Panc1 (cell line): Measurements from ENCODE around the gene PRDM7. TPM values are rescaled to one million over a fixed set of nuclear protein-coding genes. Genes with fewer than 3 reads are reported as not detected.

Source experiments
- ATAC-seq: fragments of 200-7000 bp; cut with Tn5 transposase; 2 replicates; pipeline ENCODE4 v1.9.1; 2020; ENCODE audit warnings: mild to moderate bottlenecking, moderate library complexity
- BruUV-seq: library from RNA; stranded (reverse); fragments of 400-500 nt; replicated peaks from 2 replicates; lab custom pipeline; 2021; lab: Mats Ljungman, UMichigan
- CTCF ChIA-PET: fragments of 300-600 bp; sonication (Branson Sonifier 250); formaldehyde crosslinking; loops from one replicate; lab custom pipeline; 2022; ENCODE audit warnings: antibody characterized with exemption; lab: Charles Lee
- POLR2A ChIA-PET: fragments of 300-600 bp; sonication (Branson Sonifier 250); formaldehyde crosslinking; loops from one replicate; lab custom pipeline; 2022; ENCODE audit warnings: antibody characterized with exemption; lab: Charles Lee
- DNase-seq: peaks from one replicate; pipeline ENCODE4 v3.0.0-alpha.2; 2010; ENCODE audit warnings: low read depth, low spot score
- H3K27ac ChIP-seq: 2 replicates; pipeline ENCODE4 v1.5.1; 2011; ENCODE audit warnings: mild to moderate bottlenecking, low read length, inconsistent platforms
- H3K27me3 ChIP-seq: fragments of 200-500 bp; sonication (Bioruptor generic); 2 replicates; pipeline ENCODE4 v1.6.0; 2014; ENCODE audit warnings: low read length, inconsistent platforms; ENCODE audit not compliant: control insufficient read depth, insufficient read depth
- H3K36me3 ChIP-seq: fragments of 200-500 bp; sonication (Bioruptor generic); 2 replicates; pipeline ENCODE4 v1.5.1; 2014; ENCODE audit warnings: inconsistent platforms, mild to moderate bottlenecking, low read length, moderate library complexity; ENCODE audit not compliant: control insufficient read depth, insufficient read depth
- H3K4me1 ChIP-seq: 2 replicates; pipeline ENCODE4 v1.5.1; 2011; ENCODE audit warnings: inconsistent platforms, mild to moderate bottlenecking, low read length, moderate library complexity; ENCODE audit not compliant: control insufficient read depth, insufficient read depth
- H3K4me3 ChIP-seq, 2 experiments: 2 replicates each; pipeline ENCODE4 v1.5.1; 2011 to 2012; ENCODE audit warnings: low read depth in 2 of 2, low read length in 2 of 2, mild to moderate bottlenecking in 2 of 2, inconsistent platforms in 1 of 2, moderate library complexity in 1 of 2
- H3K9me3 ChIP-seq: fragments of 200-500 bp; sonication (Bioruptor generic); 2 replicates; pipeline ENCODE4 v1.5.1; 2014; ENCODE audit warnings: low read depth, mild to moderate bottlenecking, inconsistent platforms, low read length, moderate library complexity; ENCODE audit not compliant: control insufficient read depth, insufficient read depth
- POLR2AphosphoS5 ChIP-seq: IDR thresholded peaks from 2 replicates; pipeline ENCODE4 v1.6.1; 2012; ENCODE audit warnings: mild to moderate bottlenecking, low read depth, low read length, moderate library complexity
- SIN3A ChIP-seq: IDR thresholded peaks from 2 replicates; pipeline ENCODE4 v1.6.1; 2012; ENCODE audit warnings: low read depth, mild to moderate bottlenecking, low read length, moderate library complexity, borderline replicate concordance; ENCODE audit not compliant: insufficient read depth
- TCF7L2 ChIP-seq: IDR thresholded peaks from 2 replicates; pipeline ENCODE4 v1.6.1; 2011; ENCODE audit warnings: mild to moderate bottlenecking, low read depth, low read length, inconsistent platforms
- in situ Hi-C: cut with HindIII; loops from 2 replicates; pipeline ENCODE4 v1.10.0; 2016; ENCODE audit warnings: low sequenced_read_pairs, low pct_unique_long_range_greater_than_20kb
- intact Hi-C: fragments of 100-400 bp; cut with micrococcal nuclease; formaldehyde crosslinking; loops from one replicate; pipeline ENCODE4 v1.10.0; 2022; ENCODE audit not compliant: unreplicated experiment
- total RNA-seq: library from RNA; stranded (reverse); gene quantifications from one replicate; pipeline ENCODE4 v1.2.1, GENCODE V29; 2021; ENCODE audit not compliant: unreplicated experiment
- TF ChIP-seq, protein P1 (sequence below): fragments of 450-650 bp; IDR thresholded peaks from 2 replicates; pipeline ENCODE4 v1.5.1; 2017; ENCODE audit warnings: mild to moderate bottlenecking
- TF ChIP-seq, protein P2 (sequence below), 2 experiments: IDR thresholded peaks; 2 replicates each; pipeline ENCODE4 v1.6.1; 2011 to 2012; ENCODE audit warnings: low read depth in 2 of 2, control low read depth in 1 of 2, low read length in 1 of 2, mild to moderate bottlenecking in 1 of 2, moderate library complexity in 1 of 2; ENCODE audit not compliant: insufficient read depth in 1 of 2

Gene PRDM7
- total RNA-seq, 1 experiment from 2014 or later = not detected

DNA sequence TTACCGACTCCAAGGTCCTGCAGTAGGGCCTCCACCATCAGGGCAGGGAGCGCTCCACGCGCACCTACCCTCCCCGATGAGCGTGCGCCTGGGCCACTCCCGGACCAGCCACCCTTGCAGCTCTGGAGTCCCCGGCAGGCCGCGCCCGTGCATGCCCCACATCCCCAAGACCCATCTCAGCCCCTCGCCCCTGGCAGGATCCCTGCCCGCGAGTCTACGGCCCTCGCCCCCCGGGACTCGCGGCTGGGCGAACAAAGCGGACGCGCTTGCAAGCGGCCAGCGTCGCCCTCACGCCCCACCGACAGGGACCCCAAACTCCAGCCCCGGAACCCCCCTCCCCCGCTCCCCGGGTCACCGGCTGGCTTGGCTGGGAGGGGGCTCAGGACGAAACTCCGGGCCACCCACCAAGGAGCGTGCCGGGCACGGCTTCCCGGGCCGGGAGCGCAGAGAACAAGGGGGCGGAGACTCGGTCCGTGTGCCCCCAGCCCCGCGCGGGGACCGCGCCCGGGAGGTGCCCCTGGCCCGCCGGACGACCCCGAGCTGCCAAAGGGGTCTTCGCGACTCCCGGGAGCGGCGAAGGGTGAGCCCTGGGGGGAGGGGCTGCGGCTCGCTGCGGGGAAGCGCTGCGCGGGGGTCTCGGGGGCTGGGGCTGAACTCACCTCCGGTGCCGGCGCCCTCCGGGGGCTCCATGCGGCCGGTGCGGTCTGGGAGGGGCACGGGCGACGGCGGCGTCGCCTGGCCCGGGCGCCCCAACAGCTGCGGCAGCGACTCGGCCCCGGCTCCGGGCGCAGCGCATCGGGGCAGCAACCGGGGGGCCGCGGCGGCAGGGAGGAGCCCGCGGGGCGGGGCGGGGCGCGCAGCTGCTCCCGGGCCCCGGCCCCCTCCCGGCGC, 58.2 kb downstream of the PRDM7 start, which contains the start of gene DBNDD1:
Gene DBNDD1 (minus strand): TSS at position 805 of the 891 bp plus-strand sequence. CDS start 115 bp downstream, at position 690.
- intact Hi-C loops = no loop called here
- ATAC-seq (peak; percentile 75), DNase-seq (no peak)
- H3K27me3 ChIP-seq = no peaks in the 10 kb centered on the region
- ChIA-PET POLR2A (no interaction called here), CTCF (no interaction called here)
- 0 out of 2 replicates have a peak, but pooled peaks have one; percentile 5 for TF ChIP-seq SIN3A
- TF ChIP-seq, protein P1, sequence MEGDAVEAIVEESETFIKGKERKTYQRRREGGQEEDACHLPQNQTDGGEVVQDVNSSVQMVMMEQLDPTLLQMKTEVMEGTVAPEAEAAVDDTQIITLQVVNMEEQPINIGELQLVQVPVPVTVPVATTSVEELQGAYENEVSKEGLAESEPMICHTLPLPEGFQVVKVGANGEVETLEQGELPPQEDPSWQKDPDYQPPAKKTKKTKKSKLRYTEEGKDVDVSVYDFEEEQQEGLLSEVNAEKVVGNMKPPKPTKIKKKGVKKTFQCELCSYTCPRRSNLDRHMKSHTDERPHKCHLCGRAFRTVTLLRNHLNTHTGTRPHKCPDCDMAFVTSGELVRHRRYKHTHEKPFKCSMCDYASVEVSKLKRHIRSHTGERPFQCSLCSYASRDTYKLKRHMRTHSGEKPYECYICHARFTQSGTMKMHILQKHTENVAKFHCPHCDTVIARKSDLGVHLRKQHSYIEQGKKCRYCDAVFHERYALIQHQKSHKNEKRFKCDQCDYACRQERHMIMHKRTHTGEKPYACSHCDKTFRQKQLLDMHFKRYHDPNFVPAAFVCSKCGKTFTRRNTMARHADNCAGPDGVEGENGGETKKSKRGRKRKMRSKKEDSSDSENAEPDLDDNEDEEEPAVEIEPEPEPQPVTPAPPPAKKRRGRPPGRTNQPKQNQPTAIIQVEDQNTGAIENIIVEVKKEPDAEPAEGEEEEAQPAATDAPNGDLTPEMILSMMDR = no peak
- no peak for TF ChIP-seq POLR2AphosphoS5
- TF ChIP-seq TCF7L2 = no peak
- TF ChIP-seq, protein P2, sequence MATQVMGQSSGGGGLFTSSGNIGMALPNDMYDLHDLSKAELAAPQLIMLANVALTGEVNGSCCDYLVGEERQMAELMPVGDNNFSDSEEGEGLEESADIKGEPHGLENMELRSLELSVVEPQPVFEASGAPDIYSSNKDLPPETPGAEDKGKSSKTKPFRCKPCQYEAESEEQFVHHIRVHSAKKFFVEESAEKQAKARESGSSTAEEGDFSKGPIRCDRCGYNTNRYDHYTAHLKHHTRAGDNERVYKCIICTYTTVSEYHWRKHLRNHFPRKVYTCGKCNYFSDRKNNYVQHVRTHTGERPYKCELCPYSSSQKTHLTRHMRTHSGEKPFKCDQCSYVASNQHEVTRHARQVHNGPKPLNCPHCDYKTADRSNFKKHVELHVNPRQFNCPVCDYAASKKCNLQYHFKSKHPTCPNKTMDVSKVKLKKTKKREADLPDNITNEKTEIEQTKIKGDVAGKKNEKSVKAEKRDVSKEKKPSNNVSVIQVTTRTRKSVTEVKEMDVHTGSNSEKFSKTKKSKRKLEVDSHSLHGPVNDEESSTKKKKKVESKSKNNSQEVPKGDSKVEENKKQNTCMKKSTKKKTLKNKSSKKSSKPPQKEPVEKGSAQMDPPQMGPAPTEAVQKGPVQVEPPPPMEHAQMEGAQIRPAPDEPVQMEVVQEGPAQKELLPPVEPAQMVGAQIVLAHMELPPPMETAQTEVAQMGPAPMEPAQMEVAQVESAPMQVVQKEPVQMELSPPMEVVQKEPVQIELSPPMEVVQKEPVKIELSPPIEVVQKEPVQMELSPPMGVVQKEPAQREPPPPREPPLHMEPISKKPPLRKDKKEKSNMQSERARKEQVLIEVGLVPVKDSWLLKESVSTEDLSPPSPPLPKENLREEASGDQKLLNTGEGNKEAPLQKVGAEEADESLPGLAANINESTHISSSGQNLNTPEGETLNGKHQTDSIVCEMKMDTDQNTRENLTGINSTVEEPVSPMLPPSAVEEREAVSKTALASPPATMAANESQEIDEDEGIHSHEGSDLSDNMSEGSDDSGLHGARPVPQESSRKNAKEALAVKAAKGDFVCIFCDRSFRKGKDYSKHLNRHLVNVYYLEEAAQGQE (IDR thresholded peaks at IDR 0.05; ENCODE audit: insufficient read depth in 1 of 2, low read depth in 2 of 2, low read length in 1 of 2) = no peak
- H3K4me3 ChIP-seq = peak within 1 kb of the TSS; percentile 61 to 65
- H3K27ac ChIP-seq = peak within 1 kb of the TSS; percentile 92
- no TSS peak for BruUV-seq
- H3K4me1 ChIP-seq = peaks cover 23% of the 10 kb centered on the region
- in situ Hi-C loops = no loop called here
- H3K9me3 ChIP-seq = no peaks in the 10 kb centered on the region
- H3K36me3 ChIP-seq = peaks cover 4% of the 10 kb centered on the region; the same call in 1 of the 2 replicates

DNA sequence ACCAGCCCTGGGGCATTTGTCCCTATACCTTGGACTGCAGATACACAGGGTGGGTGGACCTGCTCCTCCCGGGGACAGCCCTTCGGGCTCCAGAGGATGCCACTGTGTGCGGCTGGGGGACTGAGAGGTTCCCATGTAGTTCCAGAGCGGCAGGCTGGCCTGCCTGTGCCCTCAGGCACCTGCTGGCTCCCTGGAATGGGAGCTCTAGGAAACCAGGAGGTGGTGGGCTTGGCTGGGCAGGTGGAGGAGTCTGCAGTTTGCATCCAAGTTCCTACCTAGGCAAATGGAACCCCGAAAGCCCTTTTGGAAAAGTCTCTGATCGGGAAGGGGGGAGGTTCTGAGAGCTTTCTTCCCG, 58.9 kb downstream of the PRDM7 start:
- no peak for DNase-seq
- TF ChIP-seq, protein P2 (IDR thresholded peaks at IDR 0.05; ENCODE audit: insufficient read depth in 1 of 2, low read depth in 2 of 2, low read length in 1 of 2) = no peak
- no peak for TF ChIP-seq TCF7L2
- TF ChIP-seq, protein P1 = no peak
- no peak for TF ChIP-seq SIN3A
- no peak for TF ChIP-seq POLR2AphosphoS5
- H3K36me3 ChIP-seq = peaks cover 4% of the 10 kb centered on the region; the same call in 1 of the 2 replicates
- peak; percentile 27 for ATAC-seq
- in situ Hi-C loops = no loop called here
- peak overlapping the region; percentile 18; the same call in 1 of the 2 replicates for H3K27ac ChIP-seq
- peaks cover 23% of the 10 kb centered on the region for H3K4me1 ChIP-seq
- ChIA-PET CTCF (no interaction called here), POLR2A (no interaction called here)
- BruUV-seq = no TSS peak
- H3K27me3 ChIP-seq = no peaks in the 10 kb centered on the region
- intact Hi-C loops = no loop called here
- H3K9me3 ChIP-seq = no peaks in the 10 kb centered on the region
- peak overlapping the region; percentile 58 to 61 for H3K4me3 ChIP-seq
